Central memory CD4-positive, alpha-beta T cell (primary cell): ENCODE measurements around the gene ZC3H12D.
"Not testable (repeated sequence)": the region's sequence is repeated elsewhere in the genome, so short reads cannot be mapped to it uniquely, and the experiment has no call there.

Experiments
- DNase-seq: peaks from one replicate; pipeline ENCODE4 v3.0.0; 2022

The ZC3H12D gene

GRCh38 chr6:149458806-149459205 is 26.0 kb downstream of the ZC3H12D start:
- DNase-seq = no peak

GRCh38 chr6:149458196-149458595 is 26.6 kb downstream of the ZC3H12D start:
- DNase-seq = no peak

GRCh38 chr6:149457316-149457884 is 27.4 kb downstream of the ZC3H12D start:
- DNase-seq = no peak

DNA sequence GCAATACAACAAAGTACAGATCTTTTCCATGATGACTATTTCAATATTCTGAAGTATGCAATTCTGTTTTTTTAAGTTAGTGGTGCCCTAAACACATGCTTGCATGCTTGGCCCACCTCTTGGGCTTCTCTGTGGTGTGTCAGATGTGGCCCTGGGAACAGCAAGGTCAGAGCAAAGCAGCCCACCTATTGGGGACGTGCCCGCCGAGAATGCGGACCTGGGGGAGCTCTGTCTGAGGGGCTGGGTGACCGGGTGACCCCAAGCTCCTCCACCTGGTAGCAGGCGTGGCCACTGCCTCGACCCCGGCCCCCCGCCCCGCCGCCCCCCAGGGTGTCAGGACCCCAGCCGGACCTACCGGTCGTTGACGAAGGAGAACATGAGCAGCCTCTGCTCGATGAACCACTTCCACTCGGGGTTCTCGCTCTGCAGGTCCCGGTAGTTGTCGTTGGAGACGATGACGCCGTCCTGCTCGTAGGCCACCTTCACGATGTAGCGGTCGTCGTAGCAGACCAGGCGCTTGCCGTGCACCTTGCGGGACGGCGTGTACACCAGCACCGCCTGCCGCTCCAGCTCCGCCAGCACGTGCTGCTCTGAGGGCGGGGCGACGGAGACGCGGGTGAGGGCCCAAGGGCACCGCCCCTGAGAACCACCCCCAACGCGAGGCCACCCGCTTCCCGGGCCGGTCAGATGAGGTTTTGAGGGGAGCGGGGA is 28.3 kb downstream of the ZC3H12D start:
- no peak for DNase-seq

GRCh38 chr6:149455031-149455732 is 29.6 kb downstream of the ZC3H12D start:
- DNase-seq = no peak

DNA sequence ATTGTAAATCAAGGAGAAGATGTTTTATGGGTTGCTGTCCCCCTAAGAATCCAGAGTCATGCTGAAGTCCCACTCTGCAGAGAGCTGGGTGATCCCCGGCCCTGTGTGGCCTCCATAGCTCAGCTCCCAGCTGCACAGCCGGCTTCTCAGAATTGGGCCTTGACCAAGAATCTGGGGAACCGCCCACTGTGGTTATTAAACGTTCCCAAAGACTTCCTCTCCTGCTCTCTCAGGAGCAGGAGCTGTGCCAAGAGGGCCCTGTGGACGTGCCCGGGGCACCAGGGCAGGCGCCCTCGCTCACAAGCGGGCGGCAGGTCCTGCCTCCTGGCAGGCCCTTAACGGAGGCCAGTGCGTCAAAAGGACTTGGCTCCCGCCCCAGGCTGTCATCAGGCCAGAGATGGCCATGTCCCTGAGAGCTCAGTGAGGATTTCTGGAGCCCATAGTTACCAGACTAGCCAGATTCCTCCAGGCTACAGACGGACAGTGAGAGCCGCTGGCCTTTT is 30.4 kb downstream of the ZC3H12D start:
- DNase-seq = no peak

DNA sequence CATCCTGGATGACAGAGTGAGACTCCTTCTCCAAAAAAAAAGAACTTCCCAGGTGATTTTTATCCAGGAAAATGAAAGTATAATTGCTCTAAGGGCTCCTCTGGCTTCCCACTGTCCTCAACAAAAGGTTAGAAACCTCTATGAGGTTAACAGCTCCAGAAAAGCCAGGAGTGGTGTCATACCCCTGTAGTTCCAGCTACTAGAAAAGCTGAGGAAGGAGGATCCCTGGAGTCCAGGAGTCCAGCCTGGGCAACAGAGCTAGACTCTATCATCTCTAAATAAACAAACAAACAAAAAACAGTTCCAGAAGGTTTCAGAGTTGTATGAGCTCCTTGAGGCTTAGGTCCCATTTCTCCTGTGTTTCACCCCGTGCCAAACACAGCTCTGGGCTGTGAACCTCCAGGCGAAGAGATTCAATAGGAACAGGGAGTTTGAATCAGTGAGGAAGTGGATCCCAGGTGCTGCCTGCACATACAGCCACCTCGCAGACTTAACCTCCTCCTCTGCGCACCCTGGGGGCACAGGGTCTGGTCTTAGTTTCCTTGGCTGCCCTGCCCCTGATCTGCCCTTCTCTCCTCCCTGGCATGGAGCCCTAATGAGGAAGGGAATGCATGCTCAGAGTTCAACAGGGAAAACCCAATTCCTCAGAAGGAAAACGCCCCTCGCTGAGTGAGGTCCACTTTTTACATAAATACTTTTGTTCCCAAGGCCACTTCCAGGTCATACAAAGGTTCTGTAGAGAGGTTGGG is 31.0 kb downstream of the ZC3H12D start:
- DNase-seq = no peak

GRCh38 chr6:149452037-149452939 is 32.5 kb downstream of the ZC3H12D start:
- no peak for DNase-seq

GRCh38 chr6:149451376-149452036 is 33.3 kb downstream of the ZC3H12D start:
- no peak for DNase-seq

GRCh38 chr6:149450679-149451375 is 34.0 kb downstream of the ZC3H12D start:
- DNase-seq = no peak

DNA sequence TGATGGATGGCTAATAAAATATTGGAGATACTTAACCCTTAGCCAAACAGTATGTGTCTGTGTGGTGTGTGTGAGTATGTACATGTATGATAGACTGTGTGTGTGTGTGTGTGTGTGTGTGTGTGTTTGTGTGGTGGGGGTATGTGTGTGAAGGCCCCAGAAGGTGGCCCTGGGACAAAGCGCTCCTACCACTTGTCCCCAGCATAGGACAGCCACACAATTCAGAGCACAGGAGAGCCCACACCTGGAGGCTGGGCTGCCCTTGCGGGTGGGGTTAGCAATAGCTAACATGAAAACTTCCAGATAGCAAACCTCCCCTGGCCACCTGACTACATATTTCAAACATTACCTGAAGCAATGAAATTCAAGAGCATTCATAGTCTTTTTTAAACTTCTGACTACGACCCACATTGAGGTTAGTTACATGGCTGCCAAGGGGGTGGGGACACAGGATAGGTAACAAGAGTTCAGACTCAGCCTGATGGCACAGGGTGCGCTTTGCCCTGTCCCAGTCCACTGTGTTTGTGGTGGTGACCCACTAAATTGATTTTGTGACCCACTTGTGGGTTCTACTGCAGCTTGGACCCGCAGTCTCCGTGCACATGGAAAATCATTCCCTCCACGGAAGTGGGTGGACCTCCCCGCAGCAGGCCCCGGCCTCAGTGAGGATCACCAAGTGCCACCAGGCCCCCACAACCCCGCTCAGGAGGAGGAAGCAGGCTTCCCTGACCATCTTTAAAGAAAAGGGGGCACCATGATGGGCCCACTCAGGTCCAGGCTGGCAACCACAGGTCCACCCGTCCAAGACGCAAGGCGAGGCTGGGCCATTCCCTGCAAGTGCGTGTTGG is 34.8 kb downstream of the ZC3H12D start:
- no peak for DNase-seq

GRCh38 chr6:149448821-149449453 is 35.9 kb downstream of the ZC3H12D start:
- DNase-seq = no peak

DNA sequence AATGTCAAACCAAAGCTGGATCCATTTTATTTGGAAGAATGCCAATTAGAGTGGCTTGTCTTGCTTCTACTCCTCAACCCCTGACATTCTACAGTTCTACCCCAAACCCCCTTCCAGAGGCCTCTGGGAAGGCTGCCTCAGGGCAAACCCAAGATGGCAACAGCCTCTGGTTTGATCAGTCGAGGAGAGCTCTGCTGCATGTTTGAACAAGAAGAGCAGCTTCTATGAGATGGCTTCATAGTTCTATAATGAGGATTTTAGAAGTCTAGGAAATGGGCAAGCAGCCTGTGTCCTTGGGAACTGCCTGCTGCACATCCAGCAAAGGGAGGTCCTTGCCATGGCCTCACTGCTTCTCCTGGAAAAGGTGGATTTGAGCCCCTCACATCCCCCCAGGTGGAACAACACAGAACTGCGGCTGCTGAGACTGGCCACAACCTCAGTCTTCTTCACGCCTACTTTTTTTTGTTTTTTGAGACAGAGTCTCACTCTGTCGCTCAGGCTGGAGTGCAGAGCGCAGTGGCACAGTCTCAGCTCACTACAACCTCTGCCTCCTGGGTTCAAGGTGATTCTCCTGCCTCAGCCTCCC is 37.9 kb downstream of the ZC3H12D start:
- DNase-seq = no peak

GRCh38 chr6:149445573-149445972 is 39.2 kb downstream of the ZC3H12D start:
- DNase-seq = no peak

GRCh38 chr6:149445095-149445466 is 39.7 kb downstream of the ZC3H12D start:
- no peak for DNase-seq

DNA sequence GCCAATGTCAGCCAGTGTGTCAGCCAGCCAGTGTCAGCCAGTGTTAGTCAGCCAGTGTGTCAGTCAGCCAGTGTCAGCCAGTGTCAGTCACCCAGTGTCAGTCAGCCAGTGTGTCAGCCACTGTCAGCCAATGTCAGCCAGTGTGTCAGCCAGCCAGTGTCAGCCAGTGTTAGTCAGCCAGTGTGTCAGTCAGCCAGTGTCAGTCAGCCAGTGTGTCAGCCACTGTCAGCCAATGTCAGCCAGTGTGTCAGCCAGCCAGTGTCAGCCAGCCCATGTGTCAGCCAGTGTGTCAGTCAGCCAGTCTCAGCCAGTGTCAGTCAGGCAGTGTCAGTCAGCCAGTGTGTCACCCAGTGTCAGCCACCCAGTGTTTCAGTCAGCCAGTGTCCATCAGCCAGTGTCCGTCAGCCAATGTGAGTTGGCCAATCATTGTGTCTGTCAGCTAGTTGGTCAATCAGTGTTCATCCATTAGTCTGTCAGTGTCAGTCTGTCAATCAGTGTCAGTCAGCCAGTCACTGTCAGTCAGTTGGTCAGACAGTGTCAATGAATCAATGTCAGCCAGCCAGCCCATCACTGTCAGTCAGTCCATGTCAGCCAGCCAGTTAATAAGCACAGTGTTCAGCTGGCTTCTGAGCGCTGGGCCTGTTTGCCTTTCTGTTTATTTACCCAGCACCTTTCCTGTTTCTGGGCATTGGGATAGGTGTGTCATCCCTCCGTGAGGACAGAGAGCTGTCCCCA is 40.3 kb downstream of the ZC3H12D start:
- not testable (repeated sequence) for DNase-seq

DNA sequence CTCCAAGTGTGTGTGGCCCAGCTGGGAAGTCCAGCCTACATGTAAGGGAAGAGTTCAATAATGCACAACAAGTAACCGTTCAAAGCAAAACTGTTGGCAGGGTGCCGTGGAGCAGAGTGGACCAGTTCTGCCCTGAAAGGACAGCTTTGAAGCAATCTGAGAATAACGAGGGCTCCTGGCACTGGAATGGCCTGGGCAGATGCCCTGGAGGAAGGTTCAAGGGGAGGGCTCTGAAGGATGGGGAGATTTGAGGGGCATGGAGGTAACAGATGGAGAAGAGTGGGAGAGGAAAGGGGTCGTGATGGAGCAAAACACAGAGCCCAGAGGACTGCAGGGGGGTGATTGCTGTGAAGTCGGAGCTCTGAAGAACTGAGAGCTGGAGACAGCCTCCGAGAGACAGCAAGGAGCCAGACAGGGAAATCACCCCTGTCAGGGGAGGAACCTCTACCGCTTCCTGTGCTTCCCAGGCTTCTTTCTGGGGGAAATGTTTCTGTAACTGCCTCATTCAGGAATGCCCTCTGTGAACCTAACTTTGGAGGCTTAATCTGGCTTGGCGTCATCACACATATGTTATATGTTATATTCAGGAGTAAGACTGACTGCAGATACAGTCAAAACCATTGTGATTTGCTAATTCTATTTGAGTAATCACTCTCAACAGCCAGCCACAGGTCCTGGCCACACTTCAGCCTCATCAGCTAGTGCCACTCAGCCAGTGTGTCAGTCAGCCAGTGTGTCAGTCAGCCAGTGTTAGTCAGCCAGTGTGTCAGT is 41.2 kb downstream of the ZC3H12D start:
- DNase-seq = no peak

DNA sequence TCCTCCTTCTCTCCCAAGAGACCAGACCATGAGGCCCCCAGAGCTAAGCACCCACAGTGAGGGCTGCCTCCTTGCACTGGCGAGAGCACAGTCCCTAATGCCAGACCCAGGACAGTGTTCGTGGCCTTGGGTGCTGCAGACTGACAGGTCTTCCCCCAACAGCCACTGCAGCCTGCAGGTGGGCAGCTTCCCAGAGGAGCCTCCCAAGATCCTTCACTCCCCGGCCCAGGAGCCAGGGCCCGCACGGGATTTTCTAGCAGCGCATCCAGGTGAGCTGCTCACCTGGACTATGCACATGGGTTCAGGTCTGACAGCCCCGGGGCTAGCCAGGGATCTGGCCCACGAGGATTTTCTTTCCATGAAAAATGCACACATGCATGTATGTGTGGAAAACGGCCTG is 43.1 kb downstream of the ZC3H12D start:
- no peak for DNase-seq
